22Rv1 (cell line): ENCODE results near the gene MAGI2.

ENCODE experiments used
- ZFX ChIP-seq: fragments of 450-650 bp; IDR thresholded peaks from 2 replicates; pipeline ENCODE4 v1.6.1; 2017; ENCODE audit warnings: antibody characterized with exemption, borderline replicate concordance
- TF ChIP-seq, protein P1 (sequence below): fragments of 450-650 bp; IDR thresholded peaks from 2 replicates; pipeline ENCODE4 v1.5.1; 2017; ENCODE audit warnings: mild to moderate bottlenecking

DNA sequence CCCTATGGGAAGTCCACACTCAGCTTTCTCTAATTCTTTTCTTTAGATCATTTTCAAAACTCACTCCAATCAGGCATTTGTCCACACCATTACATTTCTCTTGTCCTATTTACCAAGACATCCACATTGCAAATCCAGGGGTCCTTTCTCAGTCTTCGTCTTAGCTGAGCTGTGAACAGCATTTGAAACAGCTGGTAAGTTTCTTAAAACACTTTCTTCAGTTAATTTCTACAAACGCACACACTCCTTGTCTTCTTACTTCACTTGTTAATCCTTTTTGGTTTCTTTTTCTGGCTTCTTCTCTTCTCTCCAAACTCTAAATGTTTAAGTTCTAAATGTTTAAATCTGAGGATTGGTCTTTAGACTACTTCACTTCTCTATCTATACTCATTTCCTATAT is 885.6 kb downstream of the MAGI2 start:
- TF ChIP-seq, protein P1, sequence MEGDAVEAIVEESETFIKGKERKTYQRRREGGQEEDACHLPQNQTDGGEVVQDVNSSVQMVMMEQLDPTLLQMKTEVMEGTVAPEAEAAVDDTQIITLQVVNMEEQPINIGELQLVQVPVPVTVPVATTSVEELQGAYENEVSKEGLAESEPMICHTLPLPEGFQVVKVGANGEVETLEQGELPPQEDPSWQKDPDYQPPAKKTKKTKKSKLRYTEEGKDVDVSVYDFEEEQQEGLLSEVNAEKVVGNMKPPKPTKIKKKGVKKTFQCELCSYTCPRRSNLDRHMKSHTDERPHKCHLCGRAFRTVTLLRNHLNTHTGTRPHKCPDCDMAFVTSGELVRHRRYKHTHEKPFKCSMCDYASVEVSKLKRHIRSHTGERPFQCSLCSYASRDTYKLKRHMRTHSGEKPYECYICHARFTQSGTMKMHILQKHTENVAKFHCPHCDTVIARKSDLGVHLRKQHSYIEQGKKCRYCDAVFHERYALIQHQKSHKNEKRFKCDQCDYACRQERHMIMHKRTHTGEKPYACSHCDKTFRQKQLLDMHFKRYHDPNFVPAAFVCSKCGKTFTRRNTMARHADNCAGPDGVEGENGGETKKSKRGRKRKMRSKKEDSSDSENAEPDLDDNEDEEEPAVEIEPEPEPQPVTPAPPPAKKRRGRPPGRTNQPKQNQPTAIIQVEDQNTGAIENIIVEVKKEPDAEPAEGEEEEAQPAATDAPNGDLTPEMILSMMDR, result no peak
- TF ChIP-seq ZFX, result no peak
